Activated T-helper 2 cell treated with anti-CD3 and anti-CD28 coated beads, Interferon-gamma antibody, Interleukin-2, Interleukin-4, amounts not matched to agents 10 μg/mL and 5 μg/mL and 100 μg/mL, durations not matched to agents 14 hours and 24 hours and 36 hours (primary cell): ENCODE results near the gene NEK9. TPM values are rescaled to one million over a fixed set of nuclear protein-coding genes. Genes with fewer than 3 reads are reported as not detected.
"Not testable (repeated sequence)": the region's sequence is repeated elsewhere in the genome, so short reads cannot be mapped to it uniquely, and the experiment has no call there.

Experiments
- DNase-seq: peaks from one replicate; pipeline ENCODE4 v3.0.0; 2021; ENCODE audit warnings: low spot score
- H3K27ac Mint-ChIP-seq: one replicate; pipeline ENCODE4 v1.8.0; 2021; ENCODE audit warnings: mixed read lengths
- H3K27me3 Mint-ChIP-seq: one replicate; pipeline ENCODE4 v1.8.0; 2021; ENCODE audit warnings: low read depth, mixed read lengths
- H3K36me3 Mint-ChIP-seq: one replicate; pipeline ENCODE4 v1.8.0; 2021; ENCODE audit warnings: low read depth, mixed read lengths
- H3K4me1 Mint-ChIP-seq: one replicate; pipeline ENCODE4 v1.8.0; 2021; ENCODE audit warnings: low read depth, mixed read lengths
- H3K4me3 Mint-ChIP-seq: one replicate; pipeline ENCODE4 v1.8.0; 2021; ENCODE audit warnings: low read depth, mild to moderate bottlenecking, moderate library complexity, mixed read lengths
- H3K9me3 Mint-ChIP-seq: one replicate; pipeline ENCODE4 v1.8.0; 2021; ENCODE audit warnings: mixed read lengths
- intact Hi-C: fragments of 100-400 bp; cut with micrococcal nuclease; formaldehyde crosslinking; loops from one replicate; pipeline ENCODE4 v1.15.1; 2023
- total RNA-seq: library from RNA; stranded (reverse); gene quantifications from 2 replicates; pipeline ENCODE4 v1.2.3, GENCODE V29; 2022

NEK9 gene
- total RNA-seq, 1 donor from 2014 or later: 69.8 TPM

DNA sequence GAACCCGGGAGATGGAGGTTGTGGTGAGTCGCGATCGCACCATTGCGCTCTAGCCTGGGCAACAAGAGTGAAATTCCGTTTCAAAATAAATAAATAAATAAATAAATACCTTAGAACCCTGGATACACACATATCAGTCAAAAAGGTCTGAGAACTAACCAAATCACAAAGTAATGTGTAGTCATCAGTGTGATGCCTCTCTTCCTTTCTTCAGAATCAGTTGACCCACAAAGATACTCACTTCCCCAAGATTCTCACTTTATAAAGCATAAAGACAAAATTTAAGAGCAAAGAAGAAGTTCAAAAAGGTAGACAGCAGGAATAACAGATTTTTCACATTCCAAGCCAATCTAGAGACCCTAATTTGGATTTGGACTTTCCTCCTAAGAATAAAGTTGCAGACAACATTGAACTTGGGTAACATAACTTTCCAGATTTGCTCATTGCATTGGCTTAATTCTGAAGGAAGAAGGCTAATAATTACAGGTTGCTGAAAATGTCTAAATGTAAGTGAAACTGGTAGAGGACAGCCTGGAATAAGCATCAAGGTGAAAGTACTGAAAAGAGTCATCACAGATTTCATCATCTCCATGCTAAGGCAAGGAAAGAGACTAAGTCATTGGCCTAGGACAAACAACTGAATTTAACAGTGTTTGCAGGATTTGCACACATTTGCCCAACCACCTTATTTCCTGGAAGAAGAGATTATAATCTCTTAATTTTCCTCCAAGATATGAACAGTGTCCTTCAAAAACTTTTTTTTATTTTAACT, 32.2 kb upstream of the NEK9 start:
- H3K27ac Mint-ChIP-seq: peak overlapping the region; percentile 42
- no peaks in the 10 kb centered on the region for H3K27me3 Mint-ChIP-seq
- intact Hi-C loops: loop anchor here (5.0 kb wide), 1 partner anchor 118 kb away; the partner anchor contains the start of gene FOS
- DNase-seq: no peak
- no peaks in the 10 kb centered on the region for H3K9me3 Mint-ChIP-seq
- H3K36me3 Mint-ChIP-seq: peaks cover 30% of the 10 kb centered on the region
- H3K4me1 Mint-ChIP-seq: peaks cover 57% of the 10 kb centered on the region
- no peak overlapping the region for H3K4me3 Mint-ChIP-seq

DNA sequence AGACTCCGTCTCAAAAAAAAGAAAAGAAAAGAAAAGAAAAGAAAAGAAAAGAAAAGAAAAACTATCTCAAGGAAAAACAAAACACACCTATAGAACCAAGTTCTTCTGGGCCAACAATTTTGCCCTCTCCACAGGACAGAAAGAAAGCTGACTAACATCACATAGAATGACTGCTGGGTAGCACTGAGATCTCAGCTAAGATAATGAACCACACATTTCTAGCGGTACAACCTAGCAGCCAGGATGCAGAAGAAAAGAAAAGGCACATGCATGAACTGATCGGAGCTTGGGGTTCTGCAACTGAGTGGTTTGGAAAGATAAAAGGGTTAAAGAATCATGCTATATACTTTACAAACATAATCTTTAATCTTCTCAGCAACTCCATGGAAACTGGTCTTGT, 30.1 kb upstream of the NEK9 start:
- Mint-ChIP-seq H3K27me3 (no peaks in the 10 kb centered on the region), H3K9me3 (no peaks in the 10 kb centered on the region), H3K36me3 (peaks cover 31% of the 10 kb centered on the region), H3K4me1 (peaks cover 58% of the 10 kb centered on the region), H3K27ac (no peak overlapping the region), H3K4me3 (peak overlapping the region; percentile 18)
- DNase-seq: peak; percentile 44
- intact Hi-C loops: loop anchor here (1.0 to 5.0 kb wide), 3 partner anchors 11 to 120 kb away; partner anchors contain the start of genes FOS and TMED10

DNA sequence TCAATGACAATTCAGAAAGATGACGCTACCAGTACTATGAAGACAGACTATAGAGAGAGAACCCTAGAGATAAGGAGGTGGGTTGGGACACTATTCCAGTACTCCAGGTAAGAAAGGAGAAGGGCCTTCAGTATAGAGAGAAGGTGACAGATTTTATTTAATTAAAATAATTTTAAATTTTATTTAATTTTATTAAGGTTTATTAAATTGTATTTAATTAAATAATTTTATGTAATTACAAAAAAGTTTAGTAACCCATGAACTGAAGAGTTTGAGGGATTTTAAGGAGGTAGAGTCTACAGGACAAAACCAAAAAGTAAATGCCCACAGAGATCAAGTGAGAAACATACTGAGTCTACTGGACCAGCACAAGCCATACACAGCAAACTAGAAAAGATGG, 29.3 kb upstream of the NEK9 start:
- no peak for DNase-seq
- Mint-ChIP-seq H3K36me3 (peaks cover 33% of the 10 kb centered on the region), H3K27ac (no peak overlapping the region), H3K4me1 (peaks cover 51% of the 10 kb centered on the region), H3K4me3 (no peak overlapping the region), H3K9me3 (no peaks in the 10 kb centered on the region), H3K27me3 (no peaks in the 10 kb centered on the region)
- intact Hi-C loops: loop anchor here (5.0 kb wide), 1 partner anchor 121 kb away; the partner anchor contains the start of gene FOS

DNA sequence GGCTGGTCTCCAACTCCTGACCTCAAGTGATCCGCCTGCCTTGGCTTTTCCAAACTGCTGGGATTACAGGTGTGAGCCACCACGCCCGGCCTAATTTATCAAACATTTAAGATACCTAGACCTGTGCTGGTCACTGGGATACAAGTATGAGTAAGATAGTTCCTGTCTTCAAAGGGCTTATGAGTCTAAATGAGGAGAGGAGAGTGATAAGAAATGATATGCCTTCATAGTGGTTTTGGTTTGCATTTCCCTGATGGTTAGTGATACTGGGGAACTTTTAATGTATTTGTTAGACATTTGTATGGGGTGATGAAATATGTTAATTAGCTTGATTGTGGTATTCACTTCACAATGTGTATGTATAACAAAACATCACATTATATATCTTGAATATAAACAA, 28.3 kb upstream of the NEK9 start:
- Mint-ChIP-seq H3K27me3 (no peaks in the 10 kb centered on the region), H3K27ac (no peak overlapping the region), H3K9me3 (no peaks in the 10 kb centered on the region), H3K4me3 (no peak overlapping the region), H3K36me3 (peaks cover 40% of the 10 kb centered on the region), H3K4me1 (peaks cover 45% of the 10 kb centered on the region)
- intact Hi-C loops: loop anchor here (1.0 to 5.0 kb wide), 2 partner anchors 94 to 122 kb away; partner anchors contain the start of gene FOS
- DNase-seq: no peak

DNA sequence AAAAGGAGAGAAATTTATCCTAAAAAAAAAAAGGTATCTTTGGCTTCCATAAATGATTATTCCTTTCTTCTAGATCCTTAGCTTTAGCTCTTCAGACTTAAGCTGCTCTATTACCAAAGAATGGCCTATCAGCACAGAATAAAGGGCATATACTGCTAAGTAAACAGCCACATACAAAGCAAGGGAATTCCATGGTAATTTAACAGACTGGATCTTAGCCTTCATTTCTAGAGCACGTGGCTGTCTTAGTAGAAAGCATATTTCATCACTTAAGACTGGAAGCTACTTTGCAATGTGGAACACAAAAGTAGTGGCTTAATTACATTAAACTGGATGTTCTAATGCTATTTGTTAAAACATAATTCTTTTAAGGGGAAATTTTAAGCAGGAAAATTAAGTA, 26.4 kb upstream of the NEK9 start:
- intact Hi-C loops: no loop called here
- no peak overlapping the region for H3K27ac Mint-ChIP-seq
- no peak overlapping the region for H3K4me3 Mint-ChIP-seq
- H3K36me3 Mint-ChIP-seq: peaks cover 47% of the 10 kb centered on the region
- no peak for DNase-seq
- H3K4me1 Mint-ChIP-seq: peaks cover 37% of the 10 kb centered on the region
- H3K27me3 Mint-ChIP-seq: no peaks in the 10 kb centered on the region
- H3K9me3 Mint-ChIP-seq: no peaks in the 10 kb centered on the region

DNA sequence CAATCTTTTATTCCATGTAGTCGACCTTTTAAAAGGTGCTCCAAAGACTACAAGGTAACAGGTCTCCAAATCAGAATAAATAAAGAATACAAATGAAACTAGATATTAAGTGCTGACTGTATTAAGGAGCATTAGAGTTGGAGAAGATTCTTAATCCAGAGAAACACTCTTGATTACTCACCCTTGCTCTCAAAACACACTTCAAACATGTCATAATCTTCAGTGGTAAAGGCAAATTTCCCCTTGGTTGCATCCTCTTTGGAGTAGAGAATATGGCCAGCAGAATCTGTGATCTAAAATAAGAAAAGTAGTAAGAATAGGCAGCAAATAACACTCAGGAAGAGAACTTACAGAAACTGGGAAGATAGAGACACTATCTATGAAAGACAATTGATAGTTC, 25.0 kb upstream of the NEK9 start:
- no peak overlapping the region for H3K27ac Mint-ChIP-seq
- DNase-seq: no peak
- no peaks in the 10 kb centered on the region for H3K9me3 Mint-ChIP-seq
- peaks cover 40% of the 10 kb centered on the region for H3K4me1 Mint-ChIP-seq
- H3K27me3 Mint-ChIP-seq: no peaks in the 10 kb centered on the region
- intact Hi-C loops: no loop called here
- H3K4me3 Mint-ChIP-seq: no peak overlapping the region
- peaks cover 49% of the 10 kb centered on the region for H3K36me3 Mint-ChIP-seq

DNA sequence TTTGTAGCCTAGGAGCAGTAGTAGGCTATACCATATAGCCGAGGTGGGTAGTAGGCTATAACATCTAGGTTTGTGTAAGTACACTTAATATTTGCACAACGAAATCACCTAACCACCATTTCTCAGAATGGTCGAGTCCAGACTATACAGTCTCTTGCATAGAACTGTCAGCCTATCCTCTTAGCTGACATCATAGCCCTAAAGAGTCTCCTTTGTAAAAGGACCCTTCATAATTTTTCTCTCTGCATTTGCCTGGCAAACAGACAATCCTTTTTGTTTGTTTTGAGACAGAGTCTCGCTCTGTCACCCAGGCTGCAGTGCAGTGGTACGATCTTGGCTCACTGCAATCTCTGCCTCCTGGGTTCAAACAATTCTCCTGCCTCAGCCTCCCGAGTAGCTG, 23.8 kb upstream of the NEK9 start:
- H3K9me3 Mint-ChIP-seq, DNase-seq, H3K27ac Mint-ChIP-seq, H3K27me3 Mint-ChIP-seq, H3K4me3 Mint-ChIP-seq, intact Hi-C loops: not testable (repeated sequence)
- H3K4me1 Mint-ChIP-seq: peaks cover 41% of the 10 kb centered on the region
- H3K36me3 Mint-ChIP-seq: peaks cover 58% of the 10 kb centered on the region

DNA sequence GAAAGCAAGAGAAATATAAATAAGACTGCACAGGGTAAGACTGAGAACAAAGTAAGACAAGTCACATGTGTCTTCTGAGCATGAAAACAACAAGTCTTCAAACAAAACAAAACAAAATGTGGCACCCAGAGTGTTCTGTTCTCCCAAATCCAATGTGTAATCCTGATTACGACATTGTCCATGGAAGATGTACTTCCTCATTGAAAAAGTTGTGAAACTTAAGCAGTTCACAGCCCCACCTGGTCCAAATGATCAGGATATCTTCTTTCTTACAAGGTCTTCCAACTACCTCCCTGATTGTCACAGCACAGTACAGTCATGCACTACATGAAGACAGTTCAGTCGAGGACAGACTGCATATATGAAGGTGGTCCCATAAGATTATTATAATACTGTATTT, 23.3 kb upstream of the NEK9 start:
- DNase-seq: no peak
- Mint-ChIP-seq H3K4me1 (peaks cover 39% of the 10 kb centered on the region), H3K9me3 (no peaks in the 10 kb centered on the region), H3K27me3 (no peaks in the 10 kb centered on the region), H3K4me3 (no peak overlapping the region), H3K27ac (no peak overlapping the region), H3K36me3 (peaks cover 56% of the 10 kb centered on the region)
- intact Hi-C loops: no loop called here

DNA sequence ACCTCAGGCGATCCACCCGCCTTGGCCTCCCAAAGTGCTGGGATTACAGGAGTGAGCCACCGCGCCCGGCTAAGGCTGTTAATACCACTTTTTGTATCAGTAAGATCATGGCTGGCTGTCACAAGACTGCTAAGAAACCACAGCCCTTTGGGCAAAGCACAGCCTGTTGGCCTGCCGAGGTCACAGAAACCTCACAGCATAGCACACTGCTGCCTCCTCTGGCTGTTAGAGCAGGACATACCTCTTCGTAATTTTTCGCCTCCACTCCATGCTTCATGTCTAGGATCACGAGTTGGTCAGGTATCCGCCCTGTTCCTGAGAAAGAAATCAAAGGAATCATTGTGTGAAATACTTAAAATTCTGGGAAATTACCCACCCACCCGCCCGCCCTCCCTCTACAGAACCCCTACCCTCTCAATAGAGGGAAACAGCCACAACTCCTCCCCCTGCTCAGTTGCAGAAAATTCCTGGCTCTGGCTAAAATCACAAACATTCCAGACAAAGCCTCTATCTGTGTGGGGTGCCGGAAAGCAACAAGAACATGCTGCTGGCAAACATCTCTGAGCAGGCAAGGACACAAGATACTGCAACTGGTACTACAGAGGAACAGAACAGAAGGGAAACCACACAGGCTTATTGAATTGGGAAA, 20.7 kb upstream of the NEK9 start:
- Mint-ChIP-seq H3K4me1 (peaks cover 50% of the 10 kb centered on the region), H3K27me3 (no peaks in the 10 kb centered on the region), H3K4me3 (no peak overlapping the region), H3K27ac (no peak overlapping the region), H3K9me3 (no peaks in the 10 kb centered on the region), H3K36me3 (peaks cover 71% of the 10 kb centered on the region)
- DNase-seq: no peak
- intact Hi-C loops: no loop called here

DNA sequence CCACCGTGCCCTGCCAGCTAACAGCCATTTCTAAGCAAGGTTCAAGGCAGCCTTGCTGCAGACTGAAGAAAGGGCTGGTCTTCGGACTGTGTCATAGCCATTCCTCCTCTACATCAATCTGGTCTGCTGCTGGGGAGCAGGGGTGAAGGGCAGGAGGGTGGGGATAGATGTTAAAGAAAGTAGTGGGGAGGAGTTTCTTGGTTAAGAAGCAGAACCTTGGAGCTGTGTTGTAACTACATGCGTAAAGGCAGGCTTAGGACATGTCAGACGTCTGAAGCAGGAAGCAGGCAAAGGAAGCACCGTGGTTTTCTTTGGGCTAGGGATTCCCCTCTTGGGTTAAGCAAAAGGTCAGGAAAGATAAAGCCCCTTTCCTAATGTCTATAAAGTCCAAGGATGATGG, 18.1 kb upstream of the NEK9 start:
- intact Hi-C loops: no loop called here
- DNase-seq: no peak

DNA sequence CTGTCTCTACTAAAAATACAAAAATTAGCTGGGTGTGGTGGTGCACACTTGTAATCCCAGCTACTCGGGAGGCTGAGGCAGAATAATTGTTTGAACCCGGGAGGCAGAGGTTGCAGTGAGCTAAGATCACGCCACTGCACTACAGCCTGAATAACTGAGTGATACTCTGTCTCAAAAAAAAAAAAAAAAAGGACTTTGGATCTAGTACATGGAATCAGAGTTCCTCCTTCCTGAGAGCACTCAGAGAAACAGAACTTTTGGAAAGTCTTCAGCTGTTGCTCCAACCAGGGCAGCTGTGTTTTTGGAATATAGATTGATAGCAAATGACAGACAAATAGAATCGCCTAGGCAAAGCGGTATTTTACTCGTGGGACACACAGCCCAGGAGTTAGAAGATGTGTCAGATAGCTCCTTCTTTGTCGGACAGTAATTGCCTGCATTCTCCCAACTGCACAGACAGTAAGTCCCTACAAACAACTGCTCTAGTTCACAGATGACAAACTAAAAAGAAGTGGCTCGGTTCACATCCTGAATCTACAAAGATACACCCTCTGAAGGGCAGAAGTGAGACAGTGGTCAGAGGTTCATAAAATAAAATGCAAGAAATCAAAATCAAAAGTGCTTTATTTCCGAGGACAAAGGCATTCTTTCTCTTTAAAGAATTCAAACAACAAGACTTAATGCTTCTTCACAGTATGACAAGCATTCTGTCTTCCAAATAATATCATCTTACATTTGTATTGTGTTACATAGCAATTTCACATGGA, 17.1 kb upstream of the NEK9 start:
- no peak for DNase-seq
- H3K27me3 Mint-ChIP-seq: no peaks in the 10 kb centered on the region
- intact Hi-C loops: no loop called here
- no peaks in the 10 kb centered on the region for H3K9me3 Mint-ChIP-seq
- H3K27ac Mint-ChIP-seq: no peak overlapping the region
- H3K4me3 Mint-ChIP-seq: no peak overlapping the region
- H3K36me3 Mint-ChIP-seq: peaks cover 46% of the 10 kb centered on the region
- peaks cover 57% of the 10 kb centered on the region for H3K4me1 Mint-ChIP-seq

More for the DNA sequence above, 18.1 kb upstream of the NEK9 start:
- Mint-ChIP-seq H3K27me3 (no peaks in the 10 kb centered on the region), H3K4me1 (peaks cover 53% of the 10 kb centered on the region), H3K4me3 (no peak overlapping the region), H3K27ac (no peak overlapping the region), H3K9me3 (no peaks in the 10 kb centered on the region), H3K36me3 (peaks cover 50% of the 10 kb centered on the region)

DNA sequence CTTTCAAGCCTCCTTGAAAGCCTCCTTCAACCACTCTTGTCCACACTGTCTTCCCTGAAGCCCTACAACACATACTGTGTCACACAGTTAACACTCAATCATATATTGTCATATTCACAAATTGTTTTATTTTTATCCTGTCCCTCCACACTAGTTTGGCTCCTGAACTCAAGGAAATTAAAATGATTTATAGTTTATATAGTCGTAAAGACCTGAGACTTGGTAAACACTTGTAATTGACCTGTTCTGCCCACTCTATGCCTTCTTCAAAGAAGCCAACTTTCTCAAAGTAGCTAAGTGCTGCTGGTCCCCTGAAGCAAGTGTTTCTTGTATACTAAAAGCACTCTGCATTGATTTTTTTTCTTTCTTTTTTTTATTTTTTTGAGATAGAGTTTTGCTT, 15.6 kb upstream of the NEK9 start:
- no peaks in the 10 kb centered on the region for H3K9me3 Mint-ChIP-seq
- intact Hi-C loops: no loop called here
- H3K4me1 Mint-ChIP-seq: peaks cover 57% of the 10 kb centered on the region
- H3K27me3 Mint-ChIP-seq: no peaks in the 10 kb centered on the region
- no peak overlapping the region for H3K4me3 Mint-ChIP-seq
- no peak overlapping the region for H3K27ac Mint-ChIP-seq
- H3K36me3 Mint-ChIP-seq: peaks cover 49% of the 10 kb centered on the region
- DNase-seq: no peak

DNA sequence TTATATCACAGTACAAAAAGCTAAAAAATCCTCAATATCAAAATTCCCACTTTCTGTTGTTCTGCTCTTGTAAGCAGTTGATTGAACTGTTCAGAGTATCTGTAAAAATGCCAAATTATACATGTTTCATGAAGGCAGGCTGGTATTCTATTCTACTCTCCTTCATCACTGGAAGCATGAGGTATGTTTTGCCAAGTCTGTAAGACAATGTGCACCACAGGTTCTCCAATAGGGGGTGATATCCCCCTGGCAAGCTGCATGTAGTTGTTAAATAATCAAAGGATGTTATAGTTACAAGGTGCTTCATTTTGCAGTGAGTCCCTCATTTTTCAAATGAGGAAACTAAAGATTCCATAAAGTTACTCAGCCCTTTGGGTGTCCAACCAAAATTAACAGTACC, 15.1 kb upstream of the NEK9 start:
- Mint-ChIP-seq H3K36me3 (peaks cover 45% of the 10 kb centered on the region), H3K4me1 (peaks cover 51% of the 10 kb centered on the region), H3K27ac (no peak overlapping the region)

More for the DNA sequence above, 15.1 kb upstream of the NEK9 start:
- Mint-ChIP-seq H3K27me3 (no peaks in the 10 kb centered on the region), H3K4me3 (no peak overlapping the region), H3K9me3 (no peaks in the 10 kb centered on the region)
- DNase-seq: no peak
- intact Hi-C loops: no loop called here
